ENCODE measurements around the gene SLC10A1.

GRCh38 chr14:69727860-69728259, 69.2 kb downstream of the SLC10A1 start:
- TF ChIP-seq CTCF (IDR thresholded peaks at IDR 0.05 in 2 of 3, conservative IDR thresholded peaks at IDR 0.05 in 1 of 3; ENCODE audit: borderline replicate concordance in 1 of 3, insufficient read depth in 1 of 3, low read depth in 2 of 3, low read length in 2 of 3) (no peak), SIN3A (IDR thresholded peaks at IDR 0.05; ENCODE audit: low read depth) (no peak), POLR2AphosphoS5 (IDR thresholded peaks at IDR 0.05; ENCODE audit: low read depth, low read length) (no peak), EZH2phosphoT487 (IDR thresholded peaks at IDR 0.05; ENCODE audit: borderline replicate concordance) (no peak), SP1 (IDR thresholded peaks at IDR 0.05; ENCODE audit: low read depth) (no peak), TCF7L2 (IDR thresholded peaks at IDR 0.05; ENCODE audit: borderline replicate concordance, extremely low read depth, insufficient read depth, insufficient read length) (no peak)

Data from HCT116 (cell line).